Measurements from ENCODE around the gene FOXN3.

The FOXN3 gene

DNA sequence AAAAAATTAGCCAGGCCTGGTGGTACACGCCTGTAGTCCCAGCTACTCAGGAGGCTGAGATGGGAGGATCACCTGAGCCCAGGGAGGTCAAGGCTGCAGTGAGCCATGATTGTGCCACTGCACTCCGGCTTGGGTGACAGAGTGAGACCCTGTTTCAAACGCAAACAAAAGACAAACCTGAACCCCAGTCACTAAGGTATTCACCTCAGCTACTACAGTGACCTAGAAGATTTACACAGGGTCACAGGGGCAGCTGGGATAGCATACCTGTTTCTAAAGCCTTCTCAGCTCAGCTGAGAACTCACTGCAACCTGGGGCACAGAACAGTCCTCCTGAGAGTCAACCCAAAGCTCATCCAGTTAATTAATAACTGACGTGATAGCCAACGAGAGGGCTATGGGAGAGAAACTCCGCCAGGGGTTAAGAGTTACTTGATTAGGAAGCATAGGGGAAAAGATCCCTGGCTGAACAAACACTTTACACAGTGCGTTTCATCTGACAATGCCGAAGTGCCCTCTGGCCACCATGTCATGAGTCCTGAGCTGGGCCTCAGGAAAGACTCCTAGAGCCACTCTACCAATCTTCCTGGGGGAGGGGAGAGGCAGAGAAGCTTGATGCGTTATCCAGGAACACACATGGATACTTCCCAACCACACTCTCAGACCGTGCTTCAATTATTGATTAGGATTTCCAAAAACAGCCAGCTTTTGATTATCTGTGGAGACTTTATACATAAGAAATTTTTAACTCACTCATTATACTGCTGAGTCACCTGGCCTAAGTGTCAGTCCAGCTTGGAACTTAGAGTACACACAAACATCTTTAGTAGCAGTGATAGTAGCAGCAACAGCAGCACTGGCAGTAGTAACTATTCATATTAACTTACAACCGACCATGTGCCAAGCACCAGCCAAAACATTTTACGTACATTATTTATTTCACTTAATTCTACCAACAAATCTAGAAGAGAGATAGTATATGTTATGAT, 48.2 kb downstream of the FOXN3 start:
- no peak for DNase-seq (ENCODE audit: extremely low read depth, low read depth)
- TF ChIP-seq, protein P1, sequence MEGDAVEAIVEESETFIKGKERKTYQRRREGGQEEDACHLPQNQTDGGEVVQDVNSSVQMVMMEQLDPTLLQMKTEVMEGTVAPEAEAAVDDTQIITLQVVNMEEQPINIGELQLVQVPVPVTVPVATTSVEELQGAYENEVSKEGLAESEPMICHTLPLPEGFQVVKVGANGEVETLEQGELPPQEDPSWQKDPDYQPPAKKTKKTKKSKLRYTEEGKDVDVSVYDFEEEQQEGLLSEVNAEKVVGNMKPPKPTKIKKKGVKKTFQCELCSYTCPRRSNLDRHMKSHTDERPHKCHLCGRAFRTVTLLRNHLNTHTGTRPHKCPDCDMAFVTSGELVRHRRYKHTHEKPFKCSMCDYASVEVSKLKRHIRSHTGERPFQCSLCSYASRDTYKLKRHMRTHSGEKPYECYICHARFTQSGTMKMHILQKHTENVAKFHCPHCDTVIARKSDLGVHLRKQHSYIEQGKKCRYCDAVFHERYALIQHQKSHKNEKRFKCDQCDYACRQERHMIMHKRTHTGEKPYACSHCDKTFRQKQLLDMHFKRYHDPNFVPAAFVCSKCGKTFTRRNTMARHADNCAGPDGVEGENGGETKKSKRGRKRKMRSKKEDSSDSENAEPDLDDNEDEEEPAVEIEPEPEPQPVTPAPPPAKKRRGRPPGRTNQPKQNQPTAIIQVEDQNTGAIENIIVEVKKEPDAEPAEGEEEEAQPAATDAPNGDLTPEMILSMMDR (IDR thresholded peaks at IDR 0.05; ENCODE audit: low read depth, low read length), result no peak

DNA sequence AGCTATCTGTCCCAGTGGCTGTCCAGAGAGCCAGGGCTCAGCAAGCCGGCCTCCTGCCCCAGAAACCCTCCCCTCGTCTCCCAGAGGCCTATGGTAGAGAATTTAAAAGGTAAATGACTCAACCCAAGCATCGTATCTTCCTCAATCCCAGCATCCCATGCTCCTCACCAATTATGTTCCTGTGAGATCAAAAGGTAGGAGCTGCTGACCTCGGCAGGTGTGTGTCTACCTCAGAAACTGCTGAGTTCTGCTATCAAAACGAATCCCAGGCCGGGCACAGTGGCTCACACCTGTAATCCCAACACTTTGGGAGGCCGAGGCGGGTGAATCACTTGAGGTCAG, 49.3 kb downstream of the FOXN3 start:
- DNase-seq (ENCODE audit: extremely low read depth, low read depth), result no peak
- TF ChIP-seq, protein P1 (IDR thresholded peaks at IDR 0.05; ENCODE audit: low read depth, low read length), result no peak

DNA sequence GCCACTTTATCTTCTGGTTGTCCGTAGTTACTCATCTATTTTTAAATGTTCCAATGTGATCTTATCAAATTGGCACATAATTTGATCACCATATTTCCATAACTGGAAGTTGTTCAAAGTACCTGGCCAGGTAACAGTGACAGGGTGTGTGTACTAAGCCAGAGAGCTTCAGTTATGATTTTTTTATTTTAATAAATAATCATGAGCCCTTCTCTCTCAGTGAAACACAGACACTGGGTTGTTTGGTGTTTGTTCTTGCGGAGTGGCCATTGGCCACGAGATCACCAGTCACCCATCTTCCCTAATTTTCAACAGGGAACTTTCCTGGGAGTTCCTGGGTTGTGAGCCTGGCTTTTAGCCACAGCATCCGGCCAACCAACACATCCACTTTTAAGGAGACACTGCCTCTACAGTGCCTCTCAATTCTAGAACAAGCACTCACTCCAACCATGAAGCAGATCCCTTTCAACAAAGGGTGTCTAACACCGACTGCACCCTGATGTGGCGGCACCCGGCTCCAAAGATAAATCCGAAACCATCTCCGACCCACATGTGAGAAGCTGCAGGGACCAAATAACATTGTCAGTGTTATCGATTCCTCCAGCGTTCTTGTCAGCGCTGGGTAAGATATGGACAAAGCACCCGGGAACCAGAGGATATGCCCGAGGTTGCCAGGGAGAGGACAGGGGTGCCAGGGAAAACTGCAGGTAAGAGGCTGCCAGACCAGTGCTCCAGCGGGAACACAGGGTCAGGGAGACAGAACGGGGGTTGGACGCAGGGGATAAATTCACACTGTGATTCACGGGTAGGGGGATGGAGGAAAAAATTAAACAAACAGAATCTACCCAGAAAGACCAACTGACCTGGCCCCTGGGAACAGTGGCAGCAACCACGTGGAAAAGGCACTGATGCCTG, 49.9 kb downstream of the FOXN3 start:
- TF ChIP-seq, protein P1 (IDR thresholded peaks at IDR 0.05; ENCODE audit: low read depth, low read length), result no peak
- DNase-seq (ENCODE audit: extremely low read depth, low read depth), result no peak

DNA sequence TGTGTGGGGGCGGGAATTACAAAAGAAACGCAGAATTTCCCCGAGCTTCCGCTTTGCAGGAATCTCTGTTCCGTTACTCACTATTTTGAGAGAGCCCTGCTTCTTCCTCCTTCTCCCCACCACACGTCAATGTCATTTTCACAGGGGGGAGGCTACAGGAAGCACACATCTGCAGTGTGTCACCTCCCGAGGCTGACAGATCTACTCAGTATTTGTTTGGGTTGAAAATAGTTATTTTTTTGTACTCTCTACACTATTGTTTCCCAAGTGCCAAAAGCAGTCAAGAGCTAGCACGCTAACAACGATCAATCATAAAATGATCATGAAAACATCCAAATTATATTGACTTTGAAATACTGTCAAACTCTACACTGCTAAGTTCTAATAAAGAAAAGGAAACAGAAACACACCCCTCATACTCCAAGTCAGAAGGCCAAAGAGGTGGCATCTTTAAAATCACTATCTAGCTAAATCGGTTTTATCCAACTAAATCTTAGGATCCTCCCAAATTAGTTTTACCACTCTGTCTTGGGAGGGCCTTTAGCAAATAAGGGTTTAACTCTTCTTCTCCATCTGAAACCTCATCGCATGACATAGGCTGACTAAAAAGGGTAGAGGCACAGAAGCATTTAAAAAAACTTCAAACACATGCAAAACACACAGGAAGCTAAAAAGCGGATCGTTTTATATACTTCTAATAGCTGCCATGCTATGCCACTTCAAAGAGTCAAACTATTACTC, 51.8 kb downstream of the FOXN3 start:
- DNase-seq (ENCODE audit: extremely low read depth, low read depth), result no peak
- TF ChIP-seq, protein P1 (IDR thresholded peaks at IDR 0.05; ENCODE audit: low read depth, low read length), result no peak

DNA sequence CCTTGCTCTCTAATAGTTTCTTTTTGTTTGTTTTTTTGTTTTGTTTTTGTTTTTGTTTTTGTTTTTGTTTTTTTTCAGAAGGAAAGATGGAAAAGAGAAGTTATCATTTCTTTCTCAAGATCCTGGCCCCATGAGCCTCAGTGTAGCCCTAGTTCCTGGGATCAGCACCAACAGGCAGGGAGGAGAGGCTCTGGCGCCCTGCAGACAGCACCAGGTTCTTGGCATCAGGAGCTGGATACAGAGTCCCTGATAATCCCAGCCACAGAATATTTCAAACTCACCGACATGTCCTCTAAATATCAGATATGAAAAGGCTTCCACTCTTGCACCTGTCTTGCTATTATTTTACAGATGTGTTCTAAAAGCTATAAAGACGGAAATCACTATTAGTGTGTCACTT, 52.7 kb downstream of the FOXN3 start:
- DNase-seq (ENCODE audit: extremely low read depth, low read depth), result no peak
- TF ChIP-seq, protein P1 (IDR thresholded peaks at IDR 0.05; ENCODE audit: low read depth, low read length), result no peak

DNA sequence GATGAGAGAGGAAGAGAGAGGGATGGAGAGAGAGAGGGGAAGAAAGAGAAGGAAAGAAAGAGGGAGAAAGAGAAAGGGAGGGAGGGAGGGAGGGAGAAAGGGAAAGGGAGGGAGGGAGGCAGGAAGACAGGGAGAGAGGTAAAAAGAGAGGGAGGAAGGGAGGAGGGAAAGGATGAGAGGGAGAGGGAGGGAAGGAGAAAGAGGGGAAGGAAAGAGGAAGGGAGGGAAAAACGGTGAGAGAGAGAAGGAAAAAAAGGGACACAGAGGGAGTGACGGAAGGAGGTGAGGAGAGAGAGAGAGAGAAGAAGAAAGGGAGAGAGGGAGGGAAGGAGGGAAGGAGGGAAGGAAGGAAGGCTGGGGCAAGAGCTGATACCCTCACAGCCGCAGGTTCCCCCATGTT, 56.8 kb downstream of the FOXN3 start:
- no peak for DNase-seq (ENCODE audit: extremely low read depth, low read depth)
- TF ChIP-seq, protein P1 (IDR thresholded peaks at IDR 0.05; ENCODE audit: low read depth, low read length), result no peak
